ENCODE results near the gene FBXO46.

FBXO46 gene

GRCh38 chr19:45768984-45769782 lies 38.5 kb upstream of the FBXO46 start, which contains the start of gene SIX5:
Gene SIX5, minus strand, starts transcription at chr19:45769252. Its CDS starts 408 bp downstream, at chr19:45768844.
- Histone ChIP-seq H3K4ac (ENCODE audit: low read depth, low read length) (peak within 1 kb of the TSS; percentile 44), H3K4me2 (ENCODE audit: low read length) (peak within 1 kb of the TSS; percentile 99), H3K18ac (ENCODE audit: low read length) (peak within 1 kb of the TSS; percentile 77), H2BK120ac (ENCODE audit: insufficient read depth, low read length, poor library complexity) (peak within 1 kb of the TSS; percentile 59), H3K14ac (ENCODE audit: low read length) (peak within 1 kb of the TSS; percentile 83), H2BK12ac (ENCODE audit: low read length) (peak within 1 kb of the TSS; percentile 10), H2AK5ac (ENCODE audit: low read length) (peak within 1 kb of the TSS; percentile 67), H2BK5ac (ENCODE audit: low read depth, low read length, poor library complexity) (peak within 1 kb of the TSS; percentile 69), H2AFZ (ENCODE audit: insufficient read depth, low read length, poor library complexity) (peak within 1 kb of the TSS; percentile 50), H4K12ac (ENCODE audit: low read depth, low read length) (peak within 1 kb of the TSS; percentile 71), H3K79me2 (ENCODE audit: control insufficient read depth, insufficient read depth, low read length, poor library complexity) (peaks cover 13% of the 10 kb centered on the region), H3K4me1 (ENCODE audit: control insufficient read depth in 1 of 2, insufficient read depth in 2 of 2, low read length in 2 of 2) (peaks cover 13 to 23% of the 10 kb centered on the region in 2 experiments), H3K36me3 (ENCODE audit: control insufficient read depth in 1 of 2, insufficient read depth in 2 of 2, low read length in 2 of 2) (peaks cover 14 to 16% of the 10 kb centered on the region in 2 experiments), H3K9ac (ENCODE audit: low read length) (peak within 1 kb of the TSS; percentile 84), H3K27ac (ENCODE audit: low read depth, low read length) (peak within 1 kb of the TSS; percentile 91), H3K4me3 (ENCODE audit: low read depth, low read length) (peak within 1 kb of the TSS; percentile 73), H3K23ac (ENCODE audit: low read length) (no peak within 1 kb of the TSS), H3K27me3 (ENCODE audit: insufficient read depth, low read length) (no peaks in the 10 kb centered on the region), H4K8ac (ENCODE audit: low read depth, low read length) (peak within 1 kb of the TSS; percentile 86), H3K9me3 (ENCODE audit: insufficient read depth, low read depth, low read length) (no peaks in the 10 kb centered on the region), H3K79me1 (ENCODE audit: low read length) (peaks cover 27% of the 10 kb centered on the region), H4K91ac (ENCODE audit: low read depth, low read length) (peak within 1 kb of the TSS; percentile 91)
- WGBS (ENCODE audit: extremely low coverage, insufficient coverage, insufficient read length): no CpG with 5 or more reads among the region's 70 CpGs
- DNase-seq: peak; percentile 99

DNA sequence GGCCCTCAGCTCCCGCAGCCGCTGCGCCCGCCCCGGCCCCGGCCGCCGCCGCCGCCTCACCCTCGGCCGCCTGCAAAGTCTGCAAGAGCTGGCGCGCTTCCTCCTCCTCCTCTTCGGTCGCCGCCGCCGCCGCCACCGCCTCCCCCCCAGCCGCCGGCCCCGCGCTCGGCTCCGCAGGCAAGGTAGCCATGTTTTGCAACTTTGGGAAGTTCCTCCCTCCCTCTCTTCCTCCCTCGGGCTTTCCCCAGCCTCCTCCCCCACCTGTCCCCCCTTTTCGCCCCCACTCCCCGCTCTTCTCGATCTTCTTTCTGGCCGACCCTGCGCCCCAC lies 37.9 kb upstream of the FBXO46 start:
- peak; percentile 28 to 58 for DNase-seq
- Histone ChIP-seq H2BK12ac (ENCODE audit: low read length) (no peak overlapping the region), H2AFZ (ENCODE audit: insufficient read depth, low read length, poor library complexity) (no peak overlapping the region), H3K4me3 (ENCODE audit: low read depth, low read length) (peak overlapping the region; percentile 73), H3K79me2 (ENCODE audit: control insufficient read depth, insufficient read depth, low read length, poor library complexity) (peaks cover 13% of the 10 kb centered on the region), H2BK120ac (ENCODE audit: insufficient read depth, low read length, poor library complexity) (peak overlapping the region; percentile 15), H4K12ac (ENCODE audit: low read depth, low read length) (peak overlapping the region; percentile 17), H4K91ac (ENCODE audit: low read depth, low read length) (peak overlapping the region; percentile 59), H3K23ac (ENCODE audit: low read length) (no peak overlapping the region), H3K18ac (ENCODE audit: low read length) (peak overlapping the region; percentile 5), H3K79me1 (ENCODE audit: low read length) (peaks cover 27% of the 10 kb centered on the region), H3K4ac (ENCODE audit: low read depth, low read length) (peak overlapping the region; percentile 3), H3K4me2 (ENCODE audit: low read length) (peak overlapping the region; percentile 99), H3K14ac (ENCODE audit: low read length) (peak overlapping the region; percentile 37), H3K36me3 (ENCODE audit: control insufficient read depth in 1 of 2, insufficient read depth in 2 of 2, low read length in 2 of 2) (peaks cover 14 to 16% of the 10 kb centered on the region in 2 experiments), H2AK5ac (ENCODE audit: low read length) (no peak overlapping the region), H2BK5ac (ENCODE audit: low read depth, low read length, poor library complexity) (peak overlapping the region; percentile 18), H3K27me3 (ENCODE audit: insufficient read depth, low read length) (no peaks in the 10 kb centered on the region), H4K8ac (ENCODE audit: low read depth, low read length) (peak overlapping the region; percentile 21), H3K9me3 (ENCODE audit: insufficient read depth, low read depth, low read length) (no peaks in the 10 kb centered on the region), H3K27ac (ENCODE audit: low read depth, low read length) (peak overlapping the region; percentile 76), H3K4me1 (ENCODE audit: control insufficient read depth in 1 of 2, insufficient read depth in 2 of 2, low read length in 2 of 2) (peaks cover 13 to 23% of the 10 kb centered on the region in 2 experiments), H3K9ac (ENCODE audit: low read length) (peak overlapping the region; percentile 73)
- WGBS (ENCODE audit: extremely low coverage, insufficient coverage, insufficient read length): no CpG with 5 or more reads among the region's 33 CpGs

- Histone ChIP-seq H2BK120ac (ENCODE audit: insufficient read depth, low read length, poor library complexity) (peak overlapping the region; percentile 29), H3K4me2 (ENCODE audit: low read length) (peak overlapping the region; percentile 99), H4K8ac (ENCODE audit: low read depth, low read length) (peak overlapping the region; percentile 21), H3K23ac (ENCODE audit: low read length) (no peak overlapping the region), H3K4me1 (ENCODE audit: control insufficient read depth in 1 of 2, insufficient read depth in 2 of 2, low read length in 2 of 2) (peaks cover 13 to 23% of the 10 kb centered on the region in 2 experiments), H3K27ac (ENCODE audit: low read depth, low read length) (peak overlapping the region; percentile 76), H3K18ac (ENCODE audit: low read length) (peak overlapping the region; percentile 77), H3K79me1 (ENCODE audit: low read length) (peaks cover 27% of the 10 kb centered on the region), H2BK12ac (ENCODE audit: low read length) (no peak overlapping the region), H2BK5ac (ENCODE audit: low read depth, low read length, poor library complexity) (peak overlapping the region; percentile 17), H3K9ac (ENCODE audit: low read length) (peak overlapping the region; percentile 79), H4K91ac (ENCODE audit: low read depth, low read length) (peak overlapping the region; percentile 59), H3K4ac (ENCODE audit: low read depth, low read length) (peak overlapping the region; percentile 44), H4K12ac (ENCODE audit: low read depth, low read length) (peak overlapping the region; percentile 17), H3K36me3 (ENCODE audit: control insufficient read depth in 1 of 2, insufficient read depth in 2 of 2, low read length in 2 of 2) (peaks cover 13 to 14% of the 10 kb centered on the region in 2 experiments), H2AK5ac (ENCODE audit: low read length) (peak overlapping the region; percentile 67), H3K14ac (ENCODE audit: low read length) (peak overlapping the region; percentile 78), H3K79me2 (ENCODE audit: control insufficient read depth, insufficient read depth, low read length, poor library complexity) (peaks cover 13% of the 10 kb centered on the region), H2AFZ (ENCODE audit: insufficient read depth, low read length, poor library complexity) (peak overlapping the region; percentile 2), H3K4me3 (ENCODE audit: low read depth, low read length) (peak overlapping the region; percentile 73), H3K27me3 (ENCODE audit: insufficient read depth, low read length) (no peaks in the 10 kb centered on the region), H3K9me3 (ENCODE audit: insufficient read depth, low read depth, low read length) (no peaks in the 10 kb centered on the region)
- peak; percentile 60 to 71 for DNase-seq
- no CpG with 5 or more reads among the region's 102 CpGs for WGBS (ENCODE audit: extremely low coverage, insufficient coverage, insufficient read length)
Measured at GRCh38 chr19:45767881-45768654, 37.4 kb upstream of the FBXO46 start.

- no CpG with 5 or more reads among the region's 31 CpGs for WGBS (ENCODE audit: extremely low coverage, insufficient coverage, insufficient read length)
- peak overlapping the region; percentile 59 for H4K91ac ChIP-seq (ENCODE audit: low read depth, low read length)
- H3K9me3 ChIP-seq (ENCODE audit: insufficient read depth, low read depth, low read length): no peaks in the 10 kb centered on the region
- peaks cover 13% of the 10 kb centered on the region for H3K79me2 ChIP-seq (ENCODE audit: control insufficient read depth, insufficient read depth, low read length, poor library complexity)
- peak; percentile 54 to 74 for DNase-seq
- H3K4me1 ChIP-seq (ENCODE audit: control insufficient read depth in 1 of 2, insufficient read depth in 2 of 2, low read length in 2 of 2): peaks cover 13 to 23% of the 10 kb centered on the region in 2 experiments
- peaks cover 9 to 10% of the 10 kb centered on the region in 2 experiments for H3K36me3 ChIP-seq (ENCODE audit: control insufficient read depth in 1 of 2, insufficient read depth in 2 of 2, low read length in 2 of 2)
- H2AK5ac ChIP-seq (ENCODE audit: low read length): no peak overlapping the region
- peaks cover 27% of the 10 kb centered on the region for H3K79me1 ChIP-seq (ENCODE audit: low read length)
- H3K27ac ChIP-seq (ENCODE audit: low read depth, low read length): peak overlapping the region; percentile 36
- peak overlapping the region; percentile 11 for H3K4ac ChIP-seq (ENCODE audit: low read depth, low read length)
- H3K14ac ChIP-seq (ENCODE audit: low read length): peak overlapping the region; percentile 17
- H3K9ac ChIP-seq (ENCODE audit: low read length): peak overlapping the region; percentile 79
- peak overlapping the region; percentile 73 for H3K4me3 ChIP-seq (ENCODE audit: low read depth, low read length)
- H2BK5ac ChIP-seq (ENCODE audit: low read depth, low read length, poor library complexity): peak overlapping the region; percentile 7
- no peak overlapping the region for H2AFZ ChIP-seq (ENCODE audit: insufficient read depth, low read length, poor library complexity)
- H2BK12ac ChIP-seq (ENCODE audit: low read length): no peak overlapping the region
- H3K18ac ChIP-seq (ENCODE audit: low read length): peak overlapping the region; percentile 77
- no peaks in the 10 kb centered on the region for H3K27me3 ChIP-seq (ENCODE audit: insufficient read depth, low read length)
- H2BK120ac ChIP-seq (ENCODE audit: insufficient read depth, low read length, poor library complexity): peak overlapping the region; percentile 29
- H3K4me2 ChIP-seq (ENCODE audit: low read length): peak overlapping the region; percentile 99
- H3K23ac ChIP-seq (ENCODE audit: low read length): no peak overlapping the region
- H4K12ac ChIP-seq (ENCODE audit: low read depth, low read length): peak overlapping the region; percentile 25
- peak overlapping the region; percentile 50 for H4K8ac ChIP-seq (ENCODE audit: low read depth, low read length)
Measured at GRCh38 chr19:45767410-45767880, 36.7 kb upstream of the FBXO46 start.

All from trophoblast cell (in vitro differentiated cells and primary cell).